Kidney epithelial cell (primary cell): ENCODE data around the gene TMEM108. TPM values are rescaled to one million over a fixed set of nuclear protein-coding genes. Genes with fewer than 3 reads are reported as not detected.

ENCODE experiments used
- DNase-seq: peaks from one replicate; pipeline ENCODE4 v3.0.0-alpha.2; 2010; ENCODE audit warnings: low read depth
- H3K27me3 ChIP-seq: 2 replicates; pipeline ENCODE4 v1.6.0; 2011; ENCODE audit warnings: low read length; ENCODE audit not compliant: control insufficient read depth, insufficient read depth
- H3K36me3 ChIP-seq: 2 replicates; pipeline ENCODE4 v1.5.1; 2011; ENCODE audit warnings: low read length; ENCODE audit not compliant: control insufficient read depth, insufficient read depth
- H3K4me3 ChIP-seq: 2 replicates; pipeline ENCODE4 v1.5.1; 2011; ENCODE audit warnings: low read depth, mild to moderate bottlenecking, control low read depth, low read length
- CTCF ChIP-seq: IDR thresholded peaks from 2 replicates; pipeline ENCODE4 v1.5.1; 2011; ENCODE audit warnings: mild to moderate bottlenecking, moderate library complexity, low read length, control low read depth, inconsistent platforms; ENCODE audit not compliant: insufficient read depth, poor library complexity, severe bottlenecking
- total RNA-seq: library from RNA; depleted of rRNA; stranded (reverse); fragments of >200 nt; gene quantifications from 2 replicates; pipeline ENCODE4 v1.2.3, GENCODE V29; 2015

The TMEM108 gene
- total RNA-seq, 1 donor from 2014 or later, result 4.4 TPM

- H3K36me3 ChIP-seq, result no peaks in the 10 kb centered on the region
Observed at GRCh38 chr3:133371181-133371580, 333.0 kb downstream of the TMEM108 start.

GRCh38 chr3:133371676-133372075, 333.5 kb downstream of the TMEM108 start:
- Histone ChIP-seq H3K4me3 (no peak overlapping the region), H3K27me3 (no peaks in the 10 kb centered on the region), H3K36me3 (no peaks in the 10 kb centered on the region)
- DNase-seq, result no peak
- no peak for TF ChIP-seq CTCF

More at GRCh38 chr3:133371181-133371580, 333.0 kb downstream of the TMEM108 start:
- TF ChIP-seq CTCF, result no peak
- H3K27me3 ChIP-seq, result no peaks in the 10 kb centered on the region
- H3K4me3 ChIP-seq, result no peak overlapping the region
- no peak for DNase-seq

GRCh38 chr3:133374708-133375402, 336.7 kb downstream of the TMEM108 start:
- TF ChIP-seq CTCF, result no peak
- Histone ChIP-seq H3K4me3 (no peak overlapping the region), H3K36me3 (no peaks in the 10 kb centered on the region), H3K27me3 (no peaks in the 10 kb centered on the region)
- DNase-seq, result no peak

- TF ChIP-seq CTCF, result no peak
- no peak for DNase-seq
- H3K4me3 ChIP-seq, result no peak overlapping the region
Observed at GRCh38 chr3:133375403-133375745, 337.2 kb downstream of the TMEM108 start.

GRCh38 chr3:133376810-133377209, 338.6 kb downstream of the TMEM108 start:
- H3K27me3 ChIP-seq, result no peaks in the 10 kb centered on the region
- H3K36me3 ChIP-seq, result no peaks in the 10 kb centered on the region
- no peak overlapping the region for H3K4me3 ChIP-seq
- DNase-seq, result no peak
- peak; percentile 9 for TF ChIP-seq CTCF

More at GRCh38 chr3:133375403-133375745, 337.2 kb downstream of the TMEM108 start:
- Histone ChIP-seq H3K27me3 (no peaks in the 10 kb centered on the region), H3K36me3 (no peaks in the 10 kb centered on the region)

- no peaks in the 10 kb centered on the region for H3K27me3 ChIP-seq
- no peak overlapping the region for H3K4me3 ChIP-seq
- no peak for DNase-seq
- H3K36me3 ChIP-seq, result no peaks in the 10 kb centered on the region
- peak; percentile 30 for TF ChIP-seq CTCF
Observed at GRCh38 chr3:133377396-133377795, 339.2 kb downstream of the TMEM108 start.
